HEK293 (cell line): ENCODE measurements around the gene BCKDHB.

ENCODE experiments used
- GLI2 ChIP-seq: fragments of 450-650 bp; formaldehyde crosslinking; IDR thresholded peaks from 2 replicates; pipeline ENCODE4; 2017; ENCODE audit warnings: missing biosample characterization, missing genetic modification characterization, low read depth, borderline replicate concordance
- MEIS1 ChIP-seq: sonication (generic); formaldehyde crosslinking; IDR thresholded peaks from 2 replicates; pipeline ENCODE4 v1.8.1; 2022; ENCODE audit warnings: missing genetic modification reagents, mild to moderate bottlenecking, borderline replicate concordance
- OVOL3 ChIP-seq: fragments of 450-650 bp; formaldehyde crosslinking; IDR thresholded peaks from 2 replicates; pipeline ENCODE4 v1.5.1; 2016; ENCODE audit warnings: missing biosample characterization, missing genetic modification characterization
- SP2 ChIP-seq: fragments of 450-650 bp; formaldehyde crosslinking; IDR thresholded peaks from 2 replicates; pipeline ENCODE4 v1.5.1; 2016; ENCODE audit warnings: missing biosample characterization, missing genetic modification characterization
- ZBTB7A ChIP-seq: fragments of 450-650 bp; formaldehyde crosslinking; IDR thresholded peaks from 2 replicates; pipeline ENCODE4 v1.5.1; 2016; ENCODE audit warnings: low read depth, missing biosample characterization, missing genetic modification characterization
- ZNF623 ChIP-seq: fragments of 450-650 bp; formaldehyde crosslinking; IDR thresholded peaks from 2 replicates; pipeline ENCODE4 v1.5.1; 2016; ENCODE audit warnings: missing biosample characterization, missing genetic modification characterization
- TF ChIP-seq, protein P1 (sequence below): fragments of 450-650 bp; formaldehyde crosslinking; IDR thresholded peaks from 2 replicates; pipeline ENCODE4 v1.5.1; 2016; ENCODE audit warnings: missing biosample characterization, missing genetic modification characterization
- TF ChIP-seq, protein P2 (sequence below): fragments of 450-650 bp; formaldehyde crosslinking; IDR thresholded peaks from 2 replicates; pipeline ENCODE4 v1.5.1; 2016; ENCODE audit warnings: missing biosample characterization, missing genetic modification characterization

DNA sequence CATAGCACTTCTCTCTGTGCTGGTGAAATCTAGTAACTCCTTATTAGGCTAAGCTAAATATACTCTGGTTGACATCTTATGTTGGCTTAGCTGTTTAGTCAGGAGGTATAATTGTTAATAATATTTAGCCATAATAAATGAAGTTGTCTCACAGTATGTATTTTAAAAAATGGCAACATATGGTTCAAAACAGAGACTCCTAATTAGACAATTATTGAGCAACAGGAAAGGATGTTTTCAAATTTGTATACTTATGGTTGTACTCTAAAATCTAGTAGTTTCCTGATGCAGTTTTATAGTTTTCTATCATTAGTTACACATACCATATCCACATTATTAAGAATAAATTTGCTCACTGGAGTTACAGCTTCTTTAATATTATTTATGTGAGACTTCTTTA is 150.2 kb downstream of the BCKDHB start:
- no peak for TF ChIP-seq GLI2 (tag by site-specific recombination)
- TF ChIP-seq, protein P1, sequence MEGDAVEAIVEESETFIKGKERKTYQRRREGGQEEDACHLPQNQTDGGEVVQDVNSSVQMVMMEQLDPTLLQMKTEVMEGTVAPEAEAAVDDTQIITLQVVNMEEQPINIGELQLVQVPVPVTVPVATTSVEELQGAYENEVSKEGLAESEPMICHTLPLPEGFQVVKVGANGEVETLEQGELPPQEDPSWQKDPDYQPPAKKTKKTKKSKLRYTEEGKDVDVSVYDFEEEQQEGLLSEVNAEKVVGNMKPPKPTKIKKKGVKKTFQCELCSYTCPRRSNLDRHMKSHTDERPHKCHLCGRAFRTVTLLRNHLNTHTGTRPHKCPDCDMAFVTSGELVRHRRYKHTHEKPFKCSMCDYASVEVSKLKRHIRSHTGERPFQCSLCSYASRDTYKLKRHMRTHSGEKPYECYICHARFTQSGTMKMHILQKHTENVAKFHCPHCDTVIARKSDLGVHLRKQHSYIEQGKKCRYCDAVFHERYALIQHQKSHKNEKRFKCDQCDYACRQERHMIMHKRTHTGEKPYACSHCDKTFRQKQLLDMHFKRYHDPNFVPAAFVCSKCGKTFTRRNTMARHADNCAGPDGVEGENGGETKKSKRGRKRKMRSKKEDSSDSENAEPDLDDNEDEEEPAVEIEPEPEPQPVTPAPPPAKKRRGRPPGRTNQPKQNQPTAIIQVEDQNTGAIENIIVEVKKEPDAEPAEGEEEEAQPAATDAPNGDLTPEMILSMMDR (tag by site-specific recombination), result no peak
- TF ChIP-seq, protein P2, sequence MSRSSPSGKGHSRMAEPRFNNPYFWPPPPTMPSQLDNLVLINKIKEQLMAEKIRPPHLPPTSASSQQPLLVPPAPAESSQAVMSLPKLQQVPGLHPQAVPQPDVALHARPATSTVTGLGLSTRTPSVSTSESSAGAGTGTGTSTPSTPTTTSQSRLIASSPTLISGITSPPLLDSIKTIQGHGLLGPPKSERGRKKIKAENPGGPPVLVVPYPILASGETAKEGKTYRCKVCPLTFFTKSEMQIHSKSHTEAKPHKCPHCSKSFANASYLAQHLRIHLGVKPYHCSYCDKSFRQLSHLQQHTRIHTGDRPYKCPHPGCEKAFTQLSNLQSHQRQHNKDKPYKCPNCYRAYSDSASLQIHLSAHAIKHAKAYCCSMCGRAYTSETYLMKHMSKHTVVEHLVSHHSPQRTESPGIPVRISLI (tag by site-specific recombination), result no peak
- no peak for TF ChIP-seq MEIS1 (CRISPR knock-in tag)
- TF ChIP-seq OVOL3, result no peak
- no peak for TF ChIP-seq ZNF623 (tag by site-specific recombination)
- no peak for TF ChIP-seq ZBTB7A
- TF ChIP-seq SP2 (tag by site-specific recombination), result no peak
